Neural cell (in vitro differentiated cells): ENCODE data around the gene LPCAT1. TPM values are rescaled to one million over a fixed set of nuclear protein-coding genes. Genes with fewer than 3 reads are reported as not detected.

Source experiments
- H2AFZ ChIP-seq: fragments of 200-600, 300-800 bp; sonication (generic), shearing (Covaris generic); 2 replicates; pipeline ENCODE4 v1.6.0; 2014; ENCODE audit warnings: low read depth, mild to moderate bottlenecking, antibody characterized with exemption, low read length, moderate library complexity
- H3F3A ChIP-seq: fragments of 200-600 bp; shearing (Covaris generic); 2 replicates; pipeline ENCODE4 v1.6.1; 2016; ENCODE audit warnings: mild to moderate bottlenecking, moderate library complexity, mixed read lengths, antibody characterized with exemption, low read length; ENCODE audit not compliant: insufficient read depth, poor library complexity, severe bottlenecking
- H3K27ac ChIP-seq: fragments of 200-600, 300-800 bp; sonication (generic), shearing (Covaris generic); 2 replicates; pipeline ENCODE4 v1.5.1; 2014; ENCODE audit warnings: mild to moderate bottlenecking, low read length, moderate library complexity
- H3K27me3 ChIP-seq: fragments of 300-800, 200-600 bp; sonication (generic), shearing (Covaris generic); 2 replicates; pipeline ENCODE4 v1.6.0; 2014; ENCODE audit warnings: mild to moderate bottlenecking, low read depth, low read length, moderate library complexity; ENCODE audit not compliant: insufficient read depth
- H3K36me3 ChIP-seq: fragments of 300-800, 200-600 bp; sonication (generic), shearing (Covaris generic); 2 replicates; pipeline ENCODE4 v1.5.1; 2014; ENCODE audit warnings: mild to moderate bottlenecking, antibody characterized with exemption, low read length, moderate library complexity; ENCODE audit not compliant: insufficient read depth
- H3K4me2 ChIP-seq: fragments of 300-800, 200-600 bp; sonication (generic), shearing (Covaris generic); 2 replicates; pipeline ENCODE4 v1.6.0; 2014; ENCODE audit warnings: mild to moderate bottlenecking, low read length
- H3K4me3 ChIP-seq: fragments of 300-800, 200-600 bp; sonication (generic), shearing (Covaris generic); 2 replicates; pipeline ENCODE4 v1.5.1; 2014; ENCODE audit warnings: mild to moderate bottlenecking, low read length, moderate library complexity
- H3K79me2 ChIP-seq: fragments of 200-600 bp; shearing (Covaris generic); replicated peaks from 2 replicates; pipeline ENCODE4 v1.6.0; 2014; ENCODE audit warnings: mild to moderate bottlenecking, low read length, moderate library complexity; ENCODE audit not compliant: insufficient read depth
- H3K9ac ChIP-seq: fragments of 300-800, 200-600 bp; sonication (generic), shearing (Covaris generic); 2 replicates; pipeline ENCODE4 v1.6.1; 2016; ENCODE audit warnings: mild to moderate bottlenecking, low read length, mixed read lengths
- H3K9me2 ChIP-seq: fragments of 200-600 bp; shearing (Covaris generic); 2 replicates; pipeline ENCODE4 v1.6.1; 2016; ENCODE audit warnings: mild to moderate bottlenecking, low read length, mixed read lengths; ENCODE audit not compliant: insufficient read depth
- H3K9me3 ChIP-seq: fragments of 200-600, 300-800 bp; sonication (generic), shearing (Covaris generic); 2 replicates; pipeline ENCODE4 v1.6.1; 2016; ENCODE audit warnings: mild to moderate bottlenecking, mixed run types, low read length, moderate library complexity, mixed read lengths
- H4K20me1 ChIP-seq: fragments of 200-600 bp; shearing (Covaris generic); 2 replicates; pipeline ENCODE4 v1.6.1; 2016; ENCODE audit warnings: mild to moderate bottlenecking, mixed run types; ENCODE audit not compliant: insufficient read depth
- EP300 ChIP-seq: fragments of 450-650 bp; conservative IDR thresholded peaks from 2 replicates; pipeline ENCODE4 v1.6.1; 2014; ENCODE audit warnings: antibody characterized with exemption, mild to moderate bottlenecking, moderate library complexity; ENCODE audit not compliant: poor library complexity, severe bottlenecking
- EZH2 ChIP-seq: fragments of 200-600, 300-800 bp; shearing (Covaris generic), sonication (generic); IDR thresholded peaks from 2 replicates; pipeline ENCODE4 v1.6.1; 2014; ENCODE audit warnings: antibody characterized with exemption, low read length, borderline replicate concordance, mild to moderate bottlenecking; ENCODE audit not compliant: insufficient read depth, poor library complexity, severe bottlenecking
- MXI1 ChIP-seq: fragments of 450-650 bp; conservative IDR thresholded peaks from 2 replicates; pipeline ENCODE4 v1.6.1; 2014; ENCODE audit warnings: antibody characterized with exemption, mild to moderate bottlenecking; ENCODE audit not compliant: poor library complexity, severe bottlenecking
- POLR2AphosphoS5 ChIP-seq: IDR thresholded peaks from 2 replicates; pipeline ENCODE4 v1.6.1; 2012
- RAD21 ChIP-seq: fragments of 450-650 bp; conservative IDR thresholded peaks from 2 replicates; pipeline ENCODE4 v1.6.1; 2014; ENCODE audit warnings: antibody characterized with exemption, mild to moderate bottlenecking, moderate library complexity
- SMC3 ChIP-seq: fragments of 450-650 bp; conservative IDR thresholded peaks from 2 replicates; pipeline ENCODE4 v1.6.1; 2014; ENCODE audit warnings: antibody characterized with exemption, mild to moderate bottlenecking, moderate library complexity; ENCODE audit not compliant: poor library complexity
- TAF1 ChIP-seq: IDR thresholded peaks from 2 replicates; pipeline ENCODE4 v1.6.1; 2012; ENCODE audit warnings: low read depth
- polyA plus RNA-seq: library from polyadenylated mRNA; depleted of rRNA; stranded (reverse); fragments of >200 nt; gene quantifications from 2 replicates; pipeline ENCODE4 v1.2.3, GENCODE V29; 2014
- TF ChIP-seq, protein P1 (sequence below): IDR thresholded peaks from 2 replicates; pipeline ENCODE4 v1.6.1; 2012; ENCODE audit warnings: borderline replicate concordance
- TF ChIP-seq, protein P2 (sequence below): fragments of 450-650 bp; IDR thresholded peaks from 2 replicates; pipeline ENCODE4 v1.5.1; 2014; ENCODE audit warnings: antibody characterized with exemption, mild to moderate bottlenecking, moderate library complexity; ENCODE audit not compliant: poor library complexity, severe bottlenecking

Gene LPCAT1
- polyA plus RNA-seq, 1 donor from 2014 or later, result 61.8 TPM

- Histone ChIP-seq H3K27ac (no peak overlapping the region), H3K4me3 (no peak overlapping the region), H3K9me2 (no peaks in the 10 kb centered on the region), H3F3A (no peaks in the 10 kb centered on the region), H3K36me3 (no peaks in the 10 kb centered on the region), H3K9me3 (no peaks in the 10 kb centered on the region), H3K4me2 (no peak overlapping the region), H3K79me2 (no peaks in the 10 kb centered on the region), H4K20me1 (no peaks in the 10 kb centered on the region), H2AFZ (no peak overlapping the region), H3K9ac (no peak overlapping the region), H3K27me3 (peaks cover 17% of the 10 kb centered on the region)
- TF ChIP-seq EZH2 (no peak), SMC3 (no peak), EP300 (no peak), RAD21 (no peak), POLR2AphosphoS5 (no peak), MXI1 (no peak)
- TF ChIP-seq, protein P1, sequence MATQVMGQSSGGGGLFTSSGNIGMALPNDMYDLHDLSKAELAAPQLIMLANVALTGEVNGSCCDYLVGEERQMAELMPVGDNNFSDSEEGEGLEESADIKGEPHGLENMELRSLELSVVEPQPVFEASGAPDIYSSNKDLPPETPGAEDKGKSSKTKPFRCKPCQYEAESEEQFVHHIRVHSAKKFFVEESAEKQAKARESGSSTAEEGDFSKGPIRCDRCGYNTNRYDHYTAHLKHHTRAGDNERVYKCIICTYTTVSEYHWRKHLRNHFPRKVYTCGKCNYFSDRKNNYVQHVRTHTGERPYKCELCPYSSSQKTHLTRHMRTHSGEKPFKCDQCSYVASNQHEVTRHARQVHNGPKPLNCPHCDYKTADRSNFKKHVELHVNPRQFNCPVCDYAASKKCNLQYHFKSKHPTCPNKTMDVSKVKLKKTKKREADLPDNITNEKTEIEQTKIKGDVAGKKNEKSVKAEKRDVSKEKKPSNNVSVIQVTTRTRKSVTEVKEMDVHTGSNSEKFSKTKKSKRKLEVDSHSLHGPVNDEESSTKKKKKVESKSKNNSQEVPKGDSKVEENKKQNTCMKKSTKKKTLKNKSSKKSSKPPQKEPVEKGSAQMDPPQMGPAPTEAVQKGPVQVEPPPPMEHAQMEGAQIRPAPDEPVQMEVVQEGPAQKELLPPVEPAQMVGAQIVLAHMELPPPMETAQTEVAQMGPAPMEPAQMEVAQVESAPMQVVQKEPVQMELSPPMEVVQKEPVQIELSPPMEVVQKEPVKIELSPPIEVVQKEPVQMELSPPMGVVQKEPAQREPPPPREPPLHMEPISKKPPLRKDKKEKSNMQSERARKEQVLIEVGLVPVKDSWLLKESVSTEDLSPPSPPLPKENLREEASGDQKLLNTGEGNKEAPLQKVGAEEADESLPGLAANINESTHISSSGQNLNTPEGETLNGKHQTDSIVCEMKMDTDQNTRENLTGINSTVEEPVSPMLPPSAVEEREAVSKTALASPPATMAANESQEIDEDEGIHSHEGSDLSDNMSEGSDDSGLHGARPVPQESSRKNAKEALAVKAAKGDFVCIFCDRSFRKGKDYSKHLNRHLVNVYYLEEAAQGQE, result no peak
Measured at GRCh38 chr5:1437876-1438559, 85.7 kb downstream of the LPCAT1 start.

DNA sequence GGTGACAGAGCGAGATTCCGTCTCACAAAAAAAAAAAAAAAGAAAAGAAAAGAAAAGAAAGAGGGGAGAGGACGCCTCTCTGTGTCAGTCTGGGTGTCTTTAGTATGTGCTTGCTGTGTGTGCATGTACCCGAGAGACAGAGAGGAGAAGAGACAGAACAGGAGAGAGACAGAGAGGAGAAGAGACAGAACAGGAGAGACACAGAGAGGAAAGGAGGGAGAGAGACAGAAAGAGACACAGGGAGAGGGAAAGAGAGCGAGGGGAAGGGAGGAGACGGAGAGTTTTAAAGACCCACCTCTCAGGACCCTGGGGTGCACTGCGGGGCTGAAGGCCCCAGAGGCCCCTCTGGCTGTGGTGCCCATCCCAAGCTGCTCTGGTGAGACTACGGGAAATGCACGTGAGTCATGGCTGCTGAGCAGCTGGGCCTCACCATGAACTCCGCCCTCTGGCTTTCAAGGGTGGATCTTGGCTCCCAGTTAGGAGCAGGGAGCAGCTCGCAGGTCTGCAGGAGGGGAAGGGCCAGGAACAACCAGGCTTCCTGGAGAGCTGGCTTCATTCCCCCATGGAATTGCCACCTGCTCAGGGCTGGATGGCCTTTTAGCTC, 86.4 kb downstream of the LPCAT1 start:
- TF ChIP-seq, protein P1, result no peak
- TF ChIP-seq EZH2 (no peak), RAD21 (no peak), TAF1 (no peak), POLR2AphosphoS5 (no peak), EP300 (no peak), MXI1 (no peak), SMC3 (no peak)
- TF ChIP-seq, protein P2, sequence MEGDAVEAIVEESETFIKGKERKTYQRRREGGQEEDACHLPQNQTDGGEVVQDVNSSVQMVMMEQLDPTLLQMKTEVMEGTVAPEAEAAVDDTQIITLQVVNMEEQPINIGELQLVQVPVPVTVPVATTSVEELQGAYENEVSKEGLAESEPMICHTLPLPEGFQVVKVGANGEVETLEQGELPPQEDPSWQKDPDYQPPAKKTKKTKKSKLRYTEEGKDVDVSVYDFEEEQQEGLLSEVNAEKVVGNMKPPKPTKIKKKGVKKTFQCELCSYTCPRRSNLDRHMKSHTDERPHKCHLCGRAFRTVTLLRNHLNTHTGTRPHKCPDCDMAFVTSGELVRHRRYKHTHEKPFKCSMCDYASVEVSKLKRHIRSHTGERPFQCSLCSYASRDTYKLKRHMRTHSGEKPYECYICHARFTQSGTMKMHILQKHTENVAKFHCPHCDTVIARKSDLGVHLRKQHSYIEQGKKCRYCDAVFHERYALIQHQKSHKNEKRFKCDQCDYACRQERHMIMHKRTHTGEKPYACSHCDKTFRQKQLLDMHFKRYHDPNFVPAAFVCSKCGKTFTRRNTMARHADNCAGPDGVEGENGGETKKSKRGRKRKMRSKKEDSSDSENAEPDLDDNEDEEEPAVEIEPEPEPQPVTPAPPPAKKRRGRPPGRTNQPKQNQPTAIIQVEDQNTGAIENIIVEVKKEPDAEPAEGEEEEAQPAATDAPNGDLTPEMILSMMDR, result no peak
- Histone ChIP-seq H3K4me3 (no peak overlapping the region), H3K9ac (no peak overlapping the region), H3K9me3 (no peaks in the 10 kb centered on the region), H3K79me2 (no peaks in the 10 kb centered on the region), H2AFZ (no peak overlapping the region), H3K36me3 (no peaks in the 10 kb centered on the region), H3K27ac (no peak overlapping the region), H3K4me2 (no peak overlapping the region), H3K9me2 (no peaks in the 10 kb centered on the region), H3F3A (no peaks in the 10 kb centered on the region), H3K27me3 (peaks cover 10% of the 10 kb centered on the region), H4K20me1 (no peaks in the 10 kb centered on the region)
